ENCODE results near the gene NECAB3. TPM values are rescaled to one million over a fixed set of nuclear protein-coding genes. Genes with fewer than 3 reads are reported as not detected.

The NECAB3 gene
- total and polyA plus RNA-seq, 2 of the 4 experiments (the other 2 are of a cell fraction), result 8.6 to 28.4 TPM

GRCh38 chr20:33653218-33653899 lies 20.9 kb downstream of the NECAB3 start (continued):
- no peak for TF ChIP-seq MXI1 (IDR thresholded peaks at IDR 0.05; ENCODE audit: borderline replicate concordance, low read depth, low read length)
- peak; percentile 87 for TF ChIP-seq RAD21 (IDR thresholded peaks at IDR 0.05; ENCODE audit: low read length)

DNA sequence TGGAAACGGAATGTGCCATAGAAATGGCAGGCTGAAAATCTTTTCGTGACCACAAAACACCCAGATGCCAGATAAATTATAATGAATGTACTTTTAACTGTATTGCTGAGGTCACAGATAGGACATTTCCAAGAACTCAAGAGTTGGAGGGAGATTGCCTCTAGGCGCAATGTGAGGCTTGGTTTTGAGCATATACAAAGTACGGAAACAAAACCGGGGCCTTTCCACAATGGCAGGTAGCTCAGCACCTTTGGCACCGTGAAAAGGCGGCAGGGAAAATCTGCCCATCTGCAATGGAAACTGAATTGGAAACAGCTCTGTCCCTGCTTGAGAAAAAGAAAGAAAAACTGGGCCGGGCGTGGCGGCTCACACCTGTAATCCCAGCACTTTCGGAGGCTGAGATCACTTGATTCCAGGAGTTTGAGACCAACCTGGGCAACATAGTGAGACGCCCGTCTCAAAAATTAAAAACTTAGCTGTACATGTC lies 22.6 kb downstream of the NECAB3 start:
- 92% methylated on average over 9 of the region's 13 CpGs; no CpG with 5 or more reads in 1 of the 2 experiments for WGBS, 2 experiments (ENCODE audit: extremely low coverage in 2 of 2, insufficient read length in 1 of 2)
- POLR2A ChIA-PET (ENCODE audit: unreplicated experiment), result no interaction called here
- H4K8ac ChIP-seq (ENCODE audit: low read depth in 2 of 2, low read length in 2 of 2), result no peak overlapping the region
- 0 out of 2 replicates have a peak, but pooled peaks cover 5% of the 10 kb centered on the region for H3K36me3 ChIP-seq (ENCODE audit: control insufficient read depth, insufficient read depth, low read length)
- dilution Hi-C loops (cut with HindIII; ENCODE audit: low sequenced_read_pairs, unreplicated experiment) (no loop called here), intact Hi-C loops (cut with micrococcal nuclease) (no loop called here), in situ Hi-C loops (cut with MboI; ENCODE audit: low sequenced_read_pairs) (loop anchor here (5.0 kb wide), 1 partner anchor 199 kb away; no protein-coding TSS in a partner anchor)
- H3K9ac ChIP-seq (ENCODE audit: low read depth, low read length), result no peak overlapping the region
- no peak overlapping the region for H3K4me3 ChIP-seq (ENCODE audit: insufficient read depth, low read depth, low read length)
- H3K23ac ChIP-seq (ENCODE audit: low read depth, low read length), result no peak overlapping the region
- H3K4me1 ChIP-seq (ENCODE audit: control insufficient read depth, insufficient read depth, low read length), result peaks cover 3% of the 10 kb centered on the region; the same call in 1 of the 2 replicates
- no peak overlapping the region for H4K5ac ChIP-seq (ENCODE audit: low read depth, low read length)
- no peak overlapping the region for H2AK5ac ChIP-seq (ENCODE audit: low read depth, low read length)
- H3K18ac ChIP-seq (ENCODE audit: low read depth, low read length), result no peak overlapping the region
- no peak overlapping the region for H3K14ac ChIP-seq (replicated peaks; ENCODE audit: low read depth, low read length)
- no peaks in the 10 kb centered on the region for H3K79me1 ChIP-seq (ENCODE audit: low read depth in 1 of 2, low read length in 2 of 2)
- no peak overlapping the region for H2AK9ac ChIP-seq (replicated peaks; ENCODE audit: low read depth, low read length, poor library complexity)
- peaks cover 9% of the 10 kb centered on the region; the same call in 1 of the 2 replicates for H4K20me1 ChIP-seq (ENCODE audit: insufficient read depth, low read length)
- no peak overlapping the region for H2BK5ac ChIP-seq (ENCODE audit: low read depth, low read length, poor library complexity, severe bottlenecking)
- H2BK20ac ChIP-seq (ENCODE audit: low read depth, low read length), result no peak overlapping the region
- DNase-seq (no peak), ATAC-seq (ENCODE audit: low read depth) (no peak)
- no peaks in the 10 kb centered on the region for H3K27me3 ChIP-seq (ENCODE audit: control insufficient read depth, insufficient read depth, low read length)
- no TSS peak for BruUV-seq (replicated peaks)
- no peak overlapping the region for H2AFZ ChIP-seq (replicated peaks; ENCODE audit: low read length, poor library complexity)
- TF ChIP-seq, protein P1, sequence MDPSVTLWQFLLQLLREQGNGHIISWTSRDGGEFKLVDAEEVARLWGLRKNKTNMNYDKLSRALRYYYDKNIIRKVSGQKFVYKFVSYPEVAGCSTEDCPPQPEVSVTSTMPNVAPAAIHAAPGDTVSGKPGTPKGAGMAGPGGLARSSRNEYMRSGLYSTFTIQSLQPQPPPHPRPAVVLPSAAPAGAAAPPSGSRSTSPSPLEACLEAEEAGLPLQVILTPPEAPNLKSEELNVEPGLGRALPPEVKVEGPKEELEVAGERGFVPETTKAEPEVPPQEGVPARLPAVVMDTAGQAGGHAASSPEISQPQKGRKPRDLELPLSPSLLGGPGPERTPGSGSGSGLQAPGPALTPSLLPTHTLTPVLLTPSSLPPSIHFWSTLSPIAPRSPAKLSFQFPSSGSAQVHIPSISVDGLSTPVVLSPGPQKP (IDR thresholded peaks at IDR 0.05; ENCODE audit: borderline replicate concordance, low read depth, low read length), result no peak
- TF ChIP-seq MXI1 (IDR thresholded peaks at IDR 0.05; ENCODE audit: borderline replicate concordance, low read depth, low read length) (no peak), MAZ (IDR thresholded peaks at IDR 0.05; ENCODE audit: borderline replicate concordance, low read depth, low read length) (no peak), SMC3 (IDR thresholded peaks at IDR 0.05; ENCODE audit: low read depth, low read length) (no peak), RCOR1 (IDR thresholded peaks at IDR 0.05; ENCODE audit: insufficient replicate concordance, low read length) (no peak), FOS (IDR thresholded peaks at IDR 0.05; ENCODE audit: low read depth, low read length) (no peak), RFX5 (IDR thresholded peaks at IDR 0.05; ENCODE audit: low read depth, low read length) (no peak), NFE2L2 (IDR thresholded peaks at IDR 0.05; ENCODE audit: low read depth, low read length) (no peak), BHLHE40 (IDR thresholded peaks at IDR 0.05; ENCODE audit: low read depth, low read length) (no peak), POLR2A (IDR thresholded peaks at IDR 0.05; ENCODE audit: low read depth, low read length) (no peak), CEBPB (IDR thresholded peaks at IDR 0.05; ENCODE audit: low read depth, low read length) (no peak), RAD21 (IDR thresholded peaks at IDR 0.05; ENCODE audit: low read length) (no peak)
- TF ChIP-seq, protein P2, sequence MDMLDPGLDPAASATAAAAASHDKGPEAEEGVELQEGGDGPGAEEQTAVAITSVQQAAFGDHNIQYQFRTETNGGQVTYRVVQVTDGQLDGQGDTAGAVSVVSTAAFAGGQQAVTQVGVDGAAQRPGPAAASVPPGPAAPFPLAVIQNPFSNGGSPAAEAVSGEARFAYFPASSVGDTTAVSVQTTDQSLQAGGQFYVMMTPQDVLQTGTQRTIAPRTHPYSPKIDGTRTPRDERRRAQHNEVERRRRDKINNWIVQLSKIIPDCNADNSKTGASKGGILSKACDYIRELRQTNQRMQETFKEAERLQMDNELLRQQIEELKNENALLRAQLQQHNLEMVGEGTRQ (IDR thresholded peaks at IDR 0.05; ENCODE audit: low read depth, low read length), result no peak
- no peak overlapping the region for H2BK120ac ChIP-seq (ENCODE audit: low read depth, low read length)
- CTCF ChIA-PET, result interaction anchor here (0.6 kb wide), 1 partner anchor 198 kb away, joined by 4 read pairs; no protein-coding TSS in a partner anchor
- H3K27ac ChIP-seq (ENCODE audit: insufficient read depth, low read length), result no peak overlapping the region
- no peak overlapping the region for H2BK15ac ChIP-seq (ENCODE audit: low read depth, low read length)
- H3K9me3 ChIP-seq (ENCODE audit: control insufficient read depth, insufficient read depth, low read length), result no peaks in the 10 kb centered on the region
- no peak overlapping the region for H4K91ac ChIP-seq (ENCODE audit: insufficient read depth, low read depth, low read length)
- no peak overlapping the region for H3K4me2 ChIP-seq (ENCODE audit: low read depth, low read length)
- H3K56ac ChIP-seq (ENCODE audit: extremely low read depth, insufficient read depth, low read length), result no peak overlapping the region
- H3K4ac ChIP-seq (ENCODE audit: low read depth, low read length), result no peak overlapping the region
- peaks cover 14% of the 10 kb centered on the region; the same call in 1 of the 2 replicates for H3K9me1 ChIP-seq (ENCODE audit: insufficient read depth, low read length)

All from IMR-90 (cell line).